Mesenchymal stem cell (in vitro differentiated cells and primary cell): ENCODE measurements around the gene NRG2.

Experiments
- DNase-seq: peaks from one replicate; pipeline ENCODE4 v3.0.0-alpha.2; 2013
- H2AFZ ChIP-seq: one replicate; pipeline ENCODE4 v1.6.1; 2013; ENCODE audit warnings: low read depth, mild to moderate bottlenecking, control low read depth, inconsistent platforms, low read length, moderate library complexity
- H2AK5ac ChIP-seq: 2 replicates; pipeline ENCODE4 v1.6.1; 2013; ENCODE audit warnings: low read length, moderate library complexity, mild to moderate bottlenecking, inconsistent platforms; ENCODE audit not compliant: severe bottlenecking
- H2BK120ac ChIP-seq: one replicate; pipeline ENCODE4 v1.6.1; 2013; ENCODE audit warnings: low read depth, mild to moderate bottlenecking, inconsistent platforms, low read length, moderate library complexity
- H2BK12ac ChIP-seq, 2 experiments: one replicate each; pipeline ENCODE4 v1.6.1; 2013; ENCODE audit warnings: inconsistent platforms in 2 of 2, low read length in 2 of 2, mild to moderate bottlenecking in 2 of 2, moderate library complexity in 2 of 2, control low read depth in 1 of 2
- H2BK15ac ChIP-seq: one replicate; pipeline ENCODE4 v1.6.1; 2013; ENCODE audit warnings: mild to moderate bottlenecking, low read depth, inconsistent platforms; ENCODE audit not compliant: poor library complexity, severe bottlenecking
- H2BK5ac ChIP-seq: 2 replicates; pipeline ENCODE4 v1.6.1; 2013; ENCODE audit warnings: low read depth, mild to moderate bottlenecking, low read length, control low read depth, inconsistent platforms; ENCODE audit not compliant: poor library complexity, severe bottlenecking
- H3K14ac ChIP-seq, 2 experiments: one replicate each; pipeline ENCODE4 v1.6.1; 2013; ENCODE audit warnings: inconsistent platforms in 2 of 2, low read length in 2 of 2, control low read depth in 1 of 2, mild to moderate bottlenecking in 1 of 2, moderate library complexity in 1 of 2
- H3K18ac ChIP-seq, 2 experiments: one replicate each; pipeline ENCODE4 v1.6.1; 2013; ENCODE audit warnings: inconsistent platforms in 2 of 2, low read length in 2 of 2, control low read depth in 1 of 2, low read depth in 1 of 2, mild to moderate bottlenecking in 1 of 2
- H3K23ac ChIP-seq, 2 experiments: one replicate each; pipeline ENCODE4 v1.6.1; 2013; ENCODE audit warnings: inconsistent platforms in 2 of 2, low read length in 2 of 2, mild to moderate bottlenecking in 2 of 2, moderate library complexity in 2 of 2, control low read depth in 1 of 2
- H3K27ac ChIP-seq: 2 replicates; pipeline ENCODE4 v1.5.1; 2013; ENCODE audit warnings: mild to moderate bottlenecking, moderate library complexity, low read length, control low read depth, inconsistent platforms; ENCODE audit not compliant: poor library complexity, severe bottlenecking
- H3K27me3 ChIP-seq, 2 experiments: 2 replicates each; pipeline versions ENCODE4 v1.6.1 to v1.7.0; 2013; ENCODE audit warnings: low read length in 2 of 2, mild to moderate bottlenecking in 2 of 2, moderate library complexity in 2 of 2, control low read depth in 1 of 2, inconsistent platforms in 1 of 2; ENCODE audit not compliant: control insufficient read depth in 1 of 2, insufficient read depth in 1 of 2
- H3K36me3 ChIP-seq, 2 experiments: 2 replicates each; pipeline versions ENCODE4 v1.6.1 to v1.7.0; 2013; ENCODE audit warnings: low read length in 2 of 2, control low read depth in 1 of 2, inconsistent platforms in 1 of 2, low read depth in 1 of 2, mild to moderate bottlenecking in 1 of 2; ENCODE audit not compliant: insufficient read depth in 2 of 2, control insufficient read depth in 1 of 2
- H3K4ac ChIP-seq, 2 experiments: one replicate each; pipeline ENCODE4 v1.6.1; 2013; ENCODE audit warnings: inconsistent platforms in 2 of 2, low read length in 2 of 2, mild to moderate bottlenecking in 2 of 2, moderate library complexity in 2 of 2, control low read depth in 1 of 2, low read depth in 1 of 2
- H3K4me1 ChIP-seq: 2 replicates; pipeline ENCODE4 v1.6.1; 2013; ENCODE audit warnings: low read depth, low read length, control low read depth; ENCODE audit not compliant: control insufficient read depth, insufficient read depth
- H3K4me2 ChIP-seq: 2 replicates; pipeline ENCODE4 v1.6.1; 2013; ENCODE audit warnings: low read length, mild to moderate bottlenecking, inconsistent platforms; ENCODE audit not compliant: poor library complexity, severe bottlenecking
- H3K4me3 ChIP-seq, 2 experiments: 2 replicates each; pipeline versions ENCODE4 v1.5.1 to v1.7.0; 2013; ENCODE audit warnings: low read length in 2 of 2, mild to moderate bottlenecking in 2 of 2, control low read depth in 1 of 2, low read depth in 1 of 2; ENCODE audit not compliant: insufficient read depth in 1 of 2
- H3K79me1 ChIP-seq: replicated peaks from 2 replicates; pipeline ENCODE4 v1.6.1; 2013; ENCODE audit warnings: mild to moderate bottlenecking, control low read depth, low read length, inconsistent platforms; ENCODE audit not compliant: poor library complexity, severe bottlenecking
- H3K9ac ChIP-seq: 2 replicates; pipeline ENCODE4 v1.7.0; 2013; ENCODE audit warnings: mild to moderate bottlenecking, low read length, moderate library complexity
- H3K9me3 ChIP-seq: 2 replicates; pipeline ENCODE4 v1.7.0; 2013; ENCODE audit warnings: mild to moderate bottlenecking, low read length; ENCODE audit not compliant: control insufficient read depth
- H4K8ac ChIP-seq: one replicate; pipeline ENCODE4 v1.6.1; 2013; ENCODE audit warnings: inconsistent platforms, mild to moderate bottlenecking, low read length, moderate library complexity
- H4K91ac ChIP-seq: one replicate; pipeline ENCODE4 v1.6.1; 2013; ENCODE audit warnings: mild to moderate bottlenecking, low read length, inconsistent platforms
- WGBS: methylation state at CpG from one replicate; pipeline ENCODE4 v1.1.7; 2013; ENCODE audit warnings: mixed read lengths; 5-methylcytosine and 5-hydroxymethylcytosine counted together

NRG2 gene

DNA sequence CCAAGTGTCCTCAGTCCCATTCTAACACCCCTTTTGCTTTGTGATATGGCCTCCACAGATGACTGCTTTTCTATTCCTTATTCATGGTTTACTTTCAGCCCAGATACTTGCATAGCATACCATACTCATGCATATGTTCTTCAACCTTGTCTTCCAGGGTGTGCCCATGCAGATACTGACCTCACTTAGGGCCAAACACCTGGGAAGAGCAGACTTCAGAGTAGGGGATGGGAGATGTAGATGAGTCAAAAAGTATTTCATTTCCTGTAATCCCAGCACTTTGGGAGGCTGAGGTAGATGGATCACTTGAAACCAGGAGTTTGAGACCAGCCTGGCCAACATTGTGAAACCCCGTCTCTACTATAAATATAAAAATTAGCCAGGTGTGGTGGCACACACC lies 58.3 kb downstream of the NRG2 start:
- Histone ChIP-seq H3K27ac (no peak overlapping the region), H3K4ac (no peak overlapping the region), H2AK5ac (no peak overlapping the region), H2AFZ (no peak overlapping the region), H3K4me2 (no peak overlapping the region), H2BK12ac (no peak overlapping the region), H2BK15ac (no peak overlapping the region), H4K8ac (no peak overlapping the region), H3K4me3 (no peak overlapping the region), H3K9me3 (no peaks in the 10 kb centered on the region), H4K91ac (no peak overlapping the region), H2BK120ac (no peak overlapping the region), H3K36me3 (no peaks in the 10 kb centered on the region), H3K14ac (no peak overlapping the region), H2BK5ac (no peak overlapping the region), H3K27me3 (peaks cover 0 to 35% of the 10 kb centered on the region in 2 experiments), H3K9ac (no peak overlapping the region), H3K18ac (no peak overlapping the region), H3K23ac (no peak overlapping the region), H3K4me1 (peaks cover 10% of the 10 kb centered on the region), H3K79me1 (no peaks in the 10 kb centered on the region)
- WGBS, result 100% methylated on average over 1 of the region's 1 CpG
- DNase-seq, result no peak

DNA sequence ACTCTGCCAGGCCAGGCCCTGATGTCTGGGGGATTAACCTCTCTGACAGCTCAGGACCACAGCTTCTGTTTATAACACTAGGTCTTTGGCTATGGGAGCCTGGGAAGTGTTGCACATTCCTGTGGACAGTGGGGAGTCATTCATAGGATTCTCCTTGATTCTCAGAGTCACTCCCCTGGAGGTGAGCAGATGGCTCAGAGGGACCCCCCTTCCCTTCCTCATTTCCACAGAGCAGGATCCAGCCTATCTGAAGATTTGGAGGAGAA lies 60.2 kb downstream of the NRG2 start:
- Histone ChIP-seq H3K9me3 (no peaks in the 10 kb centered on the region), H2BK15ac (no peak overlapping the region), H2BK5ac (no peak overlapping the region), H3K23ac (no peak overlapping the region), H3K27ac (no peak overlapping the region), H4K8ac (no peak overlapping the region), H3K9ac (no peak overlapping the region), H4K91ac (no peak overlapping the region), H3K4ac (no peak overlapping the region), H3K27me3 (peaks cover 0 to 43% of the 10 kb centered on the region in 2 experiments), H3K4me3 (no peak overlapping the region), H3K14ac (no peak overlapping the region), H3K4me2 (no peak overlapping the region), H2AK5ac (no peak overlapping the region), H2BK12ac (no peak overlapping the region), H3K79me1 (no peaks in the 10 kb centered on the region), H3K36me3 (no peaks in the 10 kb centered on the region), H2BK120ac (no peak overlapping the region), H2AFZ (no peak overlapping the region), H3K4me1 (peaks cover 10% of the 10 kb centered on the region), H3K18ac (no peak overlapping the region)
- DNase-seq, result peak; percentile 26

DNA sequence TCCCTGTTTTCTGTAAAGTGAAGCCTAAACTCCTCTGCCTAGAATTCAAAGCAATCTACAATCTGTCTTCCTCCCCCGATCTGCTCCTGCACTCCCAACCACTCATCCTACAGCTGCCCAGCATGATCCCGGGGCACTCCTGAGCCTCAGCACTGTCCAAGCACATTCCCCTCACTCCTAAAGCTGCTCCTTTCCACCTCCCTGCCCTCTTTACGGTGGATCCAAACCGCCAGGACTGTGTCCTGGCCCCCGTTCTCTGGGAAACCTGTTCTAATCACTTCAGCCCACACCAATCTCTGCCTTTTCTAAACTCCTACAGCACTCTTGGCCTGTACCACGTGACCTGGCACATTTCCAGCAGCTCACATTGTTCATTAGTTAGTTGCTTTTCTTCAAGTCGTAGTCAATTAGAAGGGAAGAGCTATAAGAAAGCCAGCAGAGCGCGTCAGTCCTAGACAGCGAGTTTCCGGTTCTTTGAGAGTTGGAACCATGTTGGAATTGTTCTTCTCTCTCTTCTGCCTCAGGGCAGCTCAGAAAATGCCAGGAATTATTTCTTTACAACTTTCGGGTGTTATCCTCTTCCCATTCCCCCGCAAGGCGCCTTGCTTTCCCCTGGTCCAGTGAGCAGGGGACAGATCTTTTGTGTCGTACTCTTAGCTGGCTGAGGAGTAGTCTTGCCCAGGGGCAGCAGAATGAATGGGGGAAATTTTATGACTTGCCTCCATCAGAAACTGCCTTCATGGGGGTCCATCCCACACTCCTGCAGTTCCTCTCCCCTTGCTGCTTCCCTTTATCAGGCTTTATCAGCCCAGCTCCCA lies 60.7 kb downstream of the NRG2 start:
- H3K4me3 ChIP-seq, result no peak overlapping the region
- H3K14ac ChIP-seq, result peak overlapping the region in 1 of 2 experiments; percentile 89

GRCh38 chr5:139980765-139981164 lies 62.3 kb downstream of the NRG2 start:
- Histone ChIP-seq H3K9ac (no peak overlapping the region), H3K9me3 (no peaks in the 10 kb centered on the region), H4K91ac (no peak overlapping the region), H3K79me1 (no peaks in the 10 kb centered on the region), H3K4me1 (peaks cover 7% of the 10 kb centered on the region), H3K36me3 (no peaks in the 10 kb centered on the region), H2AFZ (no peak overlapping the region), H2AK5ac (no peak overlapping the region), H3K4me2 (no peak overlapping the region), H3K4me3 (no peak overlapping the region), H2BK5ac (no peak overlapping the region), H2BK120ac (no peak overlapping the region), H3K27ac (no peak overlapping the region), H3K4ac (no peak overlapping the region), H2BK15ac (no peak overlapping the region), H3K18ac (no peak overlapping the region), H3K14ac (no peak overlapping the region), H4K8ac (no peak overlapping the region), H3K23ac (no peak overlapping the region), H2BK12ac (no peak overlapping the region), H3K27me3 (peaks cover 0 to 52% of the 10 kb centered on the region in 2 experiments)
- DNase-seq, result no peak
- WGBS, result 54% methylated on average over 3 of the region's 3 CpGs

More for the DNA sequence above, 60.7 kb downstream of the NRG2 start:
- Histone ChIP-seq H2AK5ac (no peak overlapping the region), H3K27ac (no peak overlapping the region), H3K18ac (no peak overlapping the region), H3K9me3 (no peaks in the 10 kb centered on the region), H3K4ac (no peak overlapping the region), H2BK120ac (no peak overlapping the region), H3K23ac (peak overlapping the region in 1 of 2 experiments; percentile 41), H2AFZ (no peak overlapping the region), H2BK15ac (no peak overlapping the region), H3K79me1 (no peaks in the 10 kb centered on the region), H3K4me1 (peaks cover 10% of the 10 kb centered on the region), H3K4me2 (no peak overlapping the region), H4K91ac (no peak overlapping the region), H3K27me3 (peaks cover 0 to 43% of the 10 kb centered on the region in 2 experiments), H2BK12ac (no peak overlapping the region), H2BK5ac (no peak overlapping the region), H4K8ac (no peak overlapping the region), H3K36me3 (no peaks in the 10 kb centered on the region), H3K9ac (no peak overlapping the region)
- 61% methylated on average over 15 of the region's 15 CpGs for WGBS
- DNase-seq, result peak; percentile 45
